GM18907 (cell line): ENCODE results near the gene HUWE1.
"Not testable (repeated sequence)": the region's sequence is repeated elsewhere in the genome, so short reads cannot be mapped to it uniquely, and the experiment has no call there.

Experiments
- ATAC-seq: cut with Tn5 transposase; IDR thresholded peaks from one replicate; pipeline ENCODE4 v1.9.1; 2021; ENCODE audit warnings: mild to moderate bottlenecking, moderate library complexity; ENCODE audit not compliant: unreplicated experiment

Gene HUWE1

DNA sequence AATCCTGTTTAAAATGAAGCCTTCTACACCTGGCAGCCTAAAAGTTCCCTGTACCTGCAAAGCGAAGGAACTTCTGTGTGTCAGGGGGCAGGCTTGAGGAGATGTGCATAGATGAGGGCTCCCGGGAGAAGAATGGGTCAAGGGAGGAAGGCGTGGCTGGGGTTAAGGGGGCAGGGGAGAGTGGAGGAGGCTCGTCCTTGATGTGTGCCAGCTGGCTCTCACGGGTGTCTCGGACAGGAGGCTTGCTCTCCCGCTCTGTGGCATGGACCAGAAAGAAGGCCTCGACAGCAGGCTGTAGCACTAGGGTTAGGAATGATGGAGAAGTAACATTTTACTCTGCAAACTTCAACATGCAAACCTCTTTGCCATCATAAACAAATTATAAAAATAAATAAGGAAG lies 147.7 kb downstream of the HUWE1 start:
- ATAC-seq, result no peak

DNA sequence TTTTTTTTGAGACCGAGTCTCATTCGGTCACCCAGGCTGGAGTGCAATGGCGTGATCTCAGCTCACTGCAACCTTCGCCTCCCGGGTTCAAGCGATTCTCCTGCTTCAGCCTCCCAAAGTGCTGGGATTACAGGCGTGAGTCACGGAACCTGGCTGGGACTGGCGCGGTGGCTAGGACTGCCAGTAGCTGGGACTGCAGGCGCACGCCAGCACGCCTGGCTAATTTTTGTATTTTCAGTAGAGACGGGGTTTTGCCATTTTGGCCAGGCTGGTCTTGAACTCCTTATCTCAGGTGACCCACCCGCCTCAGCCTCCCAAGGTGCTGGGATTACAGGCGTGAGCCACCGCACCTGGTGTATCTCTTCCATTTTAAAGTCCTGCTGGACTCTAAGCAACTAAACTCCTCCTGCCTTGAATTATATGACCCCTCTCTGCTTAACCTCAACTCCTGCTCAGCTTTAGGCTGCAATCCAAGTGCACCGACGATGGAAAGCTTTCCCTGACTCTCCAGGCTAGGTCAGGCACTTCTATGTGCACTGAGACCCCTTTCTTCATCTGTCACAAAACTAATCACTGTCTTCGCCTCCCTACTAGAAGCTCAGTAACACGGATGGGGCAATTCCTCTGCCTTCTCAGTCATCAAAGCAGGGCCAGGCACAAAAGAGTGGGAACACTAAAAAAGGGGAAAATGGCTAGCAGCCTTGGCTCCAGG lies 155.1 kb downstream of the HUWE1 start:
- ATAC-seq, result not testable (repeated sequence)

DNA sequence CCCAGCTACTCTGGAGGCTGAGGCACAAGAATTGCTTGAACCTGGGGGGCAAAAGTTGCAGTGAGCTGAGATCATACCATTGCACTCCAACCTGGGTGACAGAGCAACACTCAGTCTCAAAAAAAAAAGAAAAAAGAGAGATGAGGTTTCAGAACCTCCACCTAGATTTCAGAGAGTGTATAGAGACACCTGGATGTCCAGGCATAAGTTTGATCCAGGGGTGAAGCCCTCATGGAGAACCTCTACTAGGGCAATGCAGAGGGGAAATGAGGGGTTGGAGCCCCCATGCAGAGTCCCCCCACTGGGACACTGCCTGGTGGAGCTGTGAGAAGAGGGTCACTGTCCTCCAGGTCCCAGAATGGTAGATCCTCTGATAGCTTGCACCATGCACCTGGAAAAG lies 159.5 kb downstream of the HUWE1 start:
- ATAC-seq, result no peak

DNA sequence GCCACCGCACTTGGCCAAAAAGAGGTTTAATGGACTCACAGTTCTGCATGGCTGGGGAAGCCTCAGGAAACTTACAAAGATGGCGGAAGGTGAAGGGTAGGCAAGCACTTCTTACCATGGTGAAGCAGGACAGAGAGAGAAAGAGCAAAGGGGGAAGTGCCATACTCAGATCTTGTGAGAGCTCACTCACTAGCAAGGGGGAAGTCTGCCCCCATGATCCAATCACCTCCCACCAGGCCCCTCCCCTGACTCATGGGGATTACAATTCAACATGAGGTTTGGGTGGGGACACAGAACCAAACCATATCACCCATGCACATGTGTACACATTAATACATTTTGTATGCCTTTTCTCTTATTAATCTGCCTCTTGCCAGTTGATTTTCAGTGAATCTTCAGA lies 175.2 kb downstream of the HUWE1 start:
- no peak for ATAC-seq

DNA sequence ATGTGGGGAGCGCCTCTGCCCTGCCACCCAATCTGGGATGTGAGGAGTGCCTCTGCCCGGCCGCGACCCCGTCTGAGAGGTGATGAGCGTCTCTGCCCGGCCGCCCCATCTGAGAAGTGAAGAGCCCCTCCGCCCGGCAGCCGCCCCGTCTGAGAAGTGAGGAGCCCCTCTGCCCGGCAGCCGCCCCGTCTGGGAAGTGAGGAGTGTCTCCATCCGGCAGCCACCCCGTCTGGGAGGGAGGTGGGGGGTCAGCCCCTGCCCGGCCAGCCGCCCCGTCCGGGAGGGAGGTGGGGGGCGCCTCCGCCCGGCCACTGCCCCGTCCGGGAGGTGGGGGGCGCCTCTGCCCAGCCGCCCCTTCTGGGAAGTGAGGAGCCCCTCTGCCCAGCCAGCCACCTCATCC lies 182.5 kb downstream of the HUWE1 start:
- ATAC-seq, result not testable (repeated sequence)

DNA sequence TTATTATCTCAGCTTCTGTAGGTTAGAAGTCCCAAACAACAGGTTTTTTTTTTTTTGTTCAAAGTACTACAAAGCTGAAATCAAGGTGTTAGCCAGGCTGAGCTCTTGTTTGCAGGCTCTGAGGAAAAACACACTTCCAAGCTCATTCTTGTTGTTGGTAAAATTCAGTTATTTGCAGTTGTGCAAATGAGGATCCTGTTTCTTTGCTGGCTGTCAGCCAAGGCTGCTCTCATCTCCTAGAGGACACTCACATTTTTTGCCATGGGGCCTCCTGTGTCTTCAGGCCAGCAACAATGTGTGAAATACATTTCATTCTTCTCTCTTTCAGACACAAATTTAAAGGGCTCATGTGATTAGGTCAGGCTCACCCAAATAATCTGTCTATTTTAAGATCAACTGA lies 192.1 kb downstream of the HUWE1 start:
- no peak for ATAC-seq

DNA sequence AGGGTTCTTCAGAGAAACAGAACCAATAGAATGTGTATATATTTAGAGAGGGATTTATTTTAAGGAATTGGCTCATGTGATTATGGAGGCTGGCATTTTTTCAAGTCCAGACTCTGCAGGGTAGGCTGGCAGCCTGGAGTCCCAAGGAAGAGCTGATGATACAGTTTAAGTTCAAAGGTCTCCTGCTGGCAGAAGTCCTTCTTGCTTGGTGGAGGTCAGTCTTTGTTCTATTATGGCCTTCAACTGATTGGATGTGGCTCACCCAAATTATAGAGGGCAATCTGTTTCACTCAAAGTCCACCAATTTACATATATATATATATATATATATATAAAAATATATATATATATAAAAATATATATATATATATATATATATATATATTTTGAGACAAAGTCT lies 200.2 kb downstream of the HUWE1 start:
- no peak for ATAC-seq

DNA sequence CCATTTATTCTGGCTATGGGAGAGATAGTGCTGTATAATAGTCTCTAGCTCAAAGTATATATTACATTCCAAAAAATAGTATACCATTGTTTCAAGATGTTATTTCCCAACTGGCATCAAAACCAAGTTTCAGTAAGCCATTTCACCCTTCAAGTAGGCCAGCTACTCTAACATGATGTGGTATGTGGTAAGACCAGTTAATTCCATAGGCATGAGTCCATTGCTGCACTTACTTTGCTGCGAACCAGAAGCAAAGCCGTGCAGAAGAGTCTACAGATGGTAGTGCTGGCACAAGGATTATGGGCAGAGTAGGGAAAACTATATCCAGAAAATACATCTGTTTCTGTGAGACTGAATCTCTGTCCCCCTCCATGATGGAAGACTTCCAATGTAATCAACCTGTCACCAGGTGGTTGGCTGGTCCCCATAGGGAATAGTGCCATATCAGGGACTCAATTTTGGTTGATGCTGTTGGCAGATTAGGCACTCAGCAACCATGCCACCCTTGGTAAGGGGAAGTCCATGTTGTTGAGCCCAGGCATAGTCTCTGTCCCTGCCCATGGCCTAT lies 202.6 kb downstream of the HUWE1 start:
- no peak for ATAC-seq

DNA sequence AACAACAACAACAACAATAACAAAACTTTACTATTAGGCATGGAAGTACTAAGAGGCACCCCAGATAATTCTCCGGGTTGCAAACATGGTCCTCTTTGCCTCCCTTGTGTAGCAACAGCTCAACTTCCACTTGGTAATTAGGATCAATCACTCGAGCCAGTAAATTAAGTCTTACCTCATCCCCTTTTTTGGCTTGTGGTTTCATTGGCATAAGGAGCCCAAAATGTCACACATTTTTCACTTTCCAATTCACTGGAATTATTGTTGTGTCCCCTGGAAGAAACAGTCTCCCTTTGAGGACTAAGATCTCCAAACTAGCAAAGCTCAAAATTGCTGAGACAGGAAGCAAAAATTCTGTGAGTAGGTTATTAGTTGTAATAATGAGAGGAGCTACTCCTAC lies 203.1 kb downstream of the HUWE1 start:
- no peak for ATAC-seq
